ENCODE measurements around the gene RAB7A. TPM values are rescaled to one million over a fixed set of nuclear protein-coding genes. Genes with fewer than 3 reads are reported as not detected.

Gene RAB7A
- total RNA-seq, 1 donor from 2014 or later: 298 TPM

DNA sequence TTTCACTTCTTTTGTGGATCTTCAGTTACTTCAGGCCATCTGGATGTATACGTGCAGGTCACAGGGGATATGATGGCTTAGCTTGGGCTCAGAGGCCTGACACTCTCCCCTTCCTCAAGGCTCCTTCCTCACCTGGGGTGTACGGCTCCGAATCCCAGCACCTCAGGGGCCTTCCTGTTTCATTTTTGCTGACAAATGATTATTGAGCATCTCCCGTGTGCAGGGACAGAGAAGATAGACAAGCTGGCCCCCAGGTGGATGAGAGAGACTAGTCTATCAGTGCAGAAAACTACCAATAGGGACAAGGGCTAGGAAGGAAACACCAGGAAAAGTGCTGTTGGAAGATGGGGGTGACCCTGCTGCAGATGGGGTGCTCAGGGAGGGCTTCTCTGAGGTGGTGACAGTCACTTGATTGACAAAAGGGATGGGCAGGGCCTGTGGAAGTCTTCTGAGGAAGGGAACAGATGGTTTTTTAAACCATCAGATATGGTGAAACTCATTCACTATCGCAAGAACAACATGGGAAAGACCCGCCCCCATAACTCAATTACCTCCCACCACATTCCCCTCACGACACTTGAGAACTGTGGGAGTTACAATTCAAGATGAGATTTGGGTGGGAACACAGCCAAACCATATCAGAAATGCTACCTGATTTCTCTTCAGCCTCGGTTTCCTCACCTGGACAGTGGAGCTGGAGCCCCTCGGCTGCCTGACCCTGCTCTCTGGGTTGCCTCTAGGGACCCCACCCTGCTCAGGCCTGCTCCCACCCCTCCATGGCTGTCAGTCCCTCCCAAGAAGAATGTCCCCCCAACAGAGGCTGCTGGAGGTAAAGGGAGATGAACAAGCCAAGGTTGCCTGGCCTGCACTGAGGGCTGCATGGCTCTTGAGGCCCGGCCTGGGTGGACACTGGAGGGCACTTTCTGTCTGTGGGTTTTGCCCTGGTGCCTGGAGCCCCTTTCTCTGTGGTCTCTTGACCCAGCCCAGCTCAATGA lies 116.2 kb downstream of the RAB7A start:
- TF ChIP-seq, protein P1, sequence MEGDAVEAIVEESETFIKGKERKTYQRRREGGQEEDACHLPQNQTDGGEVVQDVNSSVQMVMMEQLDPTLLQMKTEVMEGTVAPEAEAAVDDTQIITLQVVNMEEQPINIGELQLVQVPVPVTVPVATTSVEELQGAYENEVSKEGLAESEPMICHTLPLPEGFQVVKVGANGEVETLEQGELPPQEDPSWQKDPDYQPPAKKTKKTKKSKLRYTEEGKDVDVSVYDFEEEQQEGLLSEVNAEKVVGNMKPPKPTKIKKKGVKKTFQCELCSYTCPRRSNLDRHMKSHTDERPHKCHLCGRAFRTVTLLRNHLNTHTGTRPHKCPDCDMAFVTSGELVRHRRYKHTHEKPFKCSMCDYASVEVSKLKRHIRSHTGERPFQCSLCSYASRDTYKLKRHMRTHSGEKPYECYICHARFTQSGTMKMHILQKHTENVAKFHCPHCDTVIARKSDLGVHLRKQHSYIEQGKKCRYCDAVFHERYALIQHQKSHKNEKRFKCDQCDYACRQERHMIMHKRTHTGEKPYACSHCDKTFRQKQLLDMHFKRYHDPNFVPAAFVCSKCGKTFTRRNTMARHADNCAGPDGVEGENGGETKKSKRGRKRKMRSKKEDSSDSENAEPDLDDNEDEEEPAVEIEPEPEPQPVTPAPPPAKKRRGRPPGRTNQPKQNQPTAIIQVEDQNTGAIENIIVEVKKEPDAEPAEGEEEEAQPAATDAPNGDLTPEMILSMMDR (IDR thresholded peaks at IDR 0.05; ENCODE audit: partially characterized antibody, unreplicated experiment): no peak
- Mint-ChIP-seq H3K27me3 (ENCODE audit: unreplicated experiment) (peaks cover 7% of the 10 kb centered on the region), H3K36me3 (ENCODE audit: unreplicated experiment) (peaks cover 18% of the 10 kb centered on the region), H3K4me1 (ENCODE audit: low read depth, unreplicated experiment) (peaks cover 6% of the 10 kb centered on the region), H3K9me3 (ENCODE audit: unreplicated experiment) (peaks cover 10% of the 10 kb centered on the region), H3K4me3 (ENCODE audit: unreplicated experiment) (no peak overlapping the region), H3K27ac (ENCODE audit: unreplicated experiment) (no peak overlapping the region)
- no peak for DNase-seq

DNA sequence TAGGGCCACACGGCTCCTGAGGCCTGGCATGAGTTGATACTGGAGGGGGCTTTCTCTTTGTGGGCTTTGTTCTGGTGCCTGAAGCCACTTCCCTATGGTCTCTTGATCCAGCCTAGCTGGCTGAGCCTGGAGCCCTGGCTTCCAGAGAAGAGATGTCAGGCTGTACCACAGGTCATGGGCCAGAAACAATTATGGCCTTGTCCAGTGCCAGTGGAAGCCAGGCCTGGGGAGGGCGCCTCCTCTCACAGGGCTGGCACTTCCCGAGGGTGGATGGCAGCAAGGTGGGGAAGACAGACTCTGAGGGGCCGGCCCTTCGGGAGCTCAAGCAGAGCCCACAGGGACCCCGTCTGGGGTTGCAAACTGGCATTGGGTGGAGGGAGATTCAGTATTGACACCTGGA lies 118.5 kb downstream of the RAB7A start:
- Mint-ChIP-seq H3K36me3 (ENCODE audit: unreplicated experiment) (peaks cover 18% of the 10 kb centered on the region), H3K4me3 (ENCODE audit: unreplicated experiment) (no peak overlapping the region)

DNA sequence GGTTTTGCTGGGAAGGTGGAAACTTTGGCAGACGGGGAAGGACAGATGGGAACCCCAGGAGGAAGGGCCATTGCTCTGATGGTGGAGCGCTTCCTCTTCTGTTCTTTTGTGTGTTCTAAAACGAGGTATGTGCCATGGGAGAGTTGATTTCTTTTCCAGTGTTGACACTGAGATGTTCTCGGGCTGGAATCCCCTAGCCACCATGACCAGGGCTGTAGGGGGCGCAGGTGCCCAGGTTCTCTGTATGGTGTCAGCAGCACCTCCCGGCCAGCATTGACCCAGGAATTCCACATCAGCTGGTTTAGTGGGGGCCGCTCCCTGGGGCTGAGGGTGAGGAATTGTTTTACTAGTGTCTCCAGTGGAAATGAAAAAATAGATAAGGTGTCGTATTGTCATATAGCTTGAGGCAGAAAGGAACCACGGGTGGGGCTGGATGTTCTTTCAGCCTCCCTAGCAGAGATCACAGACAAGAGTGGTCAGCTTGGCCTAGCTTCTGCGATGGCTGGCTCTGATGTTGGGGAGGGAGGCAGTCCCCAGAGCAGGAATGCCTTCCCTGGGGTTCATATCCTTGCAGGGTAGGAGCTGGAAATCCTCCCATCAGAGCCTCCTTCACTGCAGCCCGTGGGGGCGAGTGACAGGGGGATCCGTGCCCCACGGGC lies 119.3 kb downstream of the RAB7A start:
- H3K27me3 Mint-ChIP-seq (ENCODE audit: unreplicated experiment): peaks cover 7% of the 10 kb centered on the region
- peaks cover 10% of the 10 kb centered on the region for H3K4me1 Mint-ChIP-seq (ENCODE audit: low read depth, unreplicated experiment)
- peak overlapping the region; percentile 80 for H3K27ac Mint-ChIP-seq (ENCODE audit: unreplicated experiment)
- H3K9me3 Mint-ChIP-seq (ENCODE audit: unreplicated experiment): peaks cover 10% of the 10 kb centered on the region
- peak overlapping the region; percentile 80 for H3K4me3 Mint-ChIP-seq (ENCODE audit: unreplicated experiment)
- H3K36me3 Mint-ChIP-seq (ENCODE audit: unreplicated experiment): peaks cover 15% of the 10 kb centered on the region
- DNase-seq: peak; percentile 42
- TF ChIP-seq, protein P1 (IDR thresholded peaks at IDR 0.05; ENCODE audit: partially characterized antibody, unreplicated experiment): no peak

More for the DNA sequence above, 118.5 kb downstream of the RAB7A start:
- Mint-ChIP-seq H3K4me1 (ENCODE audit: low read depth, unreplicated experiment) (peaks cover 6% of the 10 kb centered on the region), H3K9me3 (ENCODE audit: unreplicated experiment) (peaks cover 10% of the 10 kb centered on the region), H3K27me3 (ENCODE audit: unreplicated experiment) (peaks cover 7% of the 10 kb centered on the region), H3K27ac (ENCODE audit: unreplicated experiment) (no peak overlapping the region)
- TF ChIP-seq, protein P1 (IDR thresholded peaks at IDR 0.05; ENCODE audit: partially characterized antibody, unreplicated experiment): no peak
- no peak for DNase-seq

DNA sequence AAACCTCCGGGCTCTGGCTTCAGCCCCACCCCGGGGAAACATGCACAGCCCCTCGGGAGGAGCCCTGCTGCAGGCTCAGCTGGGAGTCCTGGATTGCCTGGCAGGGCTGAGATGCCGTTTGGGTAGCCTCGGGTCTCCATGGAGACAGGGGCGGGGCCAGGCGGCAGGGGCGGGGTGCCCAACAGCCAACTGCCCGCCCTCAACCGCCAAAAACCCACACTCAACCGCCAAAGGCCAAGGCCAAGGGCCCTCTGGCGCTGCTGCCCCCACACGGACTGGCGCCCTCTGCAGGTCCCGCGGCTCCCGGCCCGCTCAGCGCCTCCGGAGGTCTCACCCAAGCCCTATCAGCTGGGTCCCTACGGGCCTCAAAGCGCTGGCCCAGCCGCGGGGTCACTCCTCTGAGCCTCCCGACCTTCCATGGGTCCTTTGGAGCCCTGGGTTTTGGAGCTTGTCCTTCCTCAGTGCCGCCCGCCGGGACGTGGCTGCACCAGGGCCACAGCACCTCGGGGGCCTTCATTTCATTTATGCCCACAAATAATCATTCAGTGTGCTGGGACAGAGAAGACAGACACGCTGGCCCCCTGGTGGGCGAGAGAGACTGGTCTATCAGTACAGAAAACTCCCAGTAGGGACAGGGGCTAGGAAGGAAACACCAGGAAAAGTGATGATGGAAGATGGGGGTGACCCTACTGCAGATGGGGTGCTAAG lies 119.9 kb downstream of the RAB7A start:
- peak overlapping the region; percentile 80 for H3K4me3 Mint-ChIP-seq (ENCODE audit: unreplicated experiment)
- peaks cover 8% of the 10 kb centered on the region for H3K36me3 Mint-ChIP-seq (ENCODE audit: unreplicated experiment)
- peaks cover 10% of the 10 kb centered on the region for H3K4me1 Mint-ChIP-seq (ENCODE audit: low read depth, unreplicated experiment)

More for the DNA sequence above, 119.9 kb downstream of the RAB7A start:
- Mint-ChIP-seq H3K9me3 (ENCODE audit: unreplicated experiment) (peaks cover 5% of the 10 kb centered on the region), H3K27me3 (ENCODE audit: unreplicated experiment) (peaks cover 7% of the 10 kb centered on the region), H3K27ac (ENCODE audit: unreplicated experiment) (peak overlapping the region; percentile 56)
- TF ChIP-seq, protein P1 (IDR thresholded peaks at IDR 0.05; ENCODE audit: partially characterized antibody, unreplicated experiment): peak; percentile 72
- DNase-seq: peak; percentile 84

Measured in glutamatergic neuron (in vitro differentiated cells).